ENCODE measurements around the gene NXN. TPM values are rescaled to one million over a fixed set of nuclear protein-coding genes. Genes with fewer than 3 reads are reported as not detected.
"Not testable (repeated sequence)": the region's sequence is repeated elsewhere in the genome, so short reads cannot be mapped to it uniquely, and the experiment has no call there.

The NXN gene
- total RNA-seq, 3 donors from 2014 or later = 5.3 to 98.1 (median 9.7) TPM

- DNase-seq = peak in 1 of 3 donors; percentile 0
- Histone ChIP-seq H3K4me1 (ENCODE audit: low read depth) (no peaks in the 10 kb centered on the region), H3K36me3 (ENCODE audit: low read depth) (no peaks in the 10 kb centered on the region), H3K9me3 (no peaks in the 10 kb centered on the region), H3K4me3 (no peak overlapping the region)
- intact Hi-C loops (cut with DNase I, micrococcal nuclease) = no loop called here
- TF ChIP-seq CTCF (IDR thresholded peaks at IDR 0.05) = no peak
- ATAC-seq = no peak
Measured at GRCh38 chr17:930258-930657, 49.3 kb downstream of the NXN start.

GRCh38 chr17:929586-929985, 50.0 kb downstream of the NXN start:
- Histone ChIP-seq H3K4me1 (ENCODE audit: low read depth) (no peaks in the 10 kb centered on the region), H3K36me3 (ENCODE audit: low read depth) (no peaks in the 10 kb centered on the region), H3K4me3 (no peak overlapping the region), H3K9me3 (no peaks in the 10 kb centered on the region)
- ATAC-seq (no peak), DNase-seq (peak in 1 of 3 donors; percentile 4)
- no peak for TF ChIP-seq CTCF (IDR thresholded peaks at IDR 0.05)
- intact Hi-C loops (cut with DNase I, micrococcal nuclease) = no loop called here

- no peaks in the 10 kb centered on the region for H3K4me1 ChIP-seq (ENCODE audit: low read depth)
- DNase-seq (peak in 1 of 3 donors; percentile 49), ATAC-seq (peak; percentile 20)
- intact Hi-C loops (cut with DNase I, micrococcal nuclease) = no loop called here
- TF ChIP-seq CTCF (IDR thresholded peaks at IDR 0.05) = no peak
- no peaks in the 10 kb centered on the region for H3K9me3 ChIP-seq
- H3K36me3 ChIP-seq (ENCODE audit: low read depth) = no peaks in the 10 kb centered on the region
- H3K4me3 ChIP-seq = no peak overlapping the region
Measured at GRCh38 chr17:927611-928461, 51.7 kb downstream of the NXN start.

GRCh38 chr17:925817-926216, 53.8 kb downstream of the NXN start:
- Histone ChIP-seq H3K36me3 (ENCODE audit: low read depth) (no peaks in the 10 kb centered on the region), H3K9me3 (no peaks in the 10 kb centered on the region), H3K4me1 (ENCODE audit: low read depth) (no peaks in the 10 kb centered on the region), H3K4me3 (no peak overlapping the region)
- intact Hi-C loops (cut with DNase I, micrococcal nuclease) = no loop called here
- DNase-seq (no peak), ATAC-seq (no peak)
- no peak for TF ChIP-seq CTCF (IDR thresholded peaks at IDR 0.05)

- intact Hi-C loops (cut with DNase I, micrococcal nuclease) = no loop called here
- Histone ChIP-seq H3K36me3 (ENCODE audit: low read depth) (no peaks in the 10 kb centered on the region), H3K4me3 (no peak overlapping the region), H3K4me1 (ENCODE audit: low read depth) (no peaks in the 10 kb centered on the region), H3K9me3 (no peaks in the 10 kb centered on the region)
- DNase-seq = no peak
- ATAC-seq = no peak
- TF ChIP-seq CTCF (IDR thresholded peaks at IDR 0.05) = no peak
Measured at GRCh38 chr17:924711-925475, 54.7 kb downstream of the NXN start.

GRCh38 chr17:924306-924705, 55.3 kb downstream of the NXN start:
- H3K4me3 ChIP-seq; H3K36me3 ChIP-seq (ENCODE audit: low read depth); H3K9me3 ChIP-seq; intact Hi-C loops (cut with DNase I, micrococcal nuclease); ATAC-seq; H3K4me1 ChIP-seq (ENCODE audit: low read depth): not testable (repeated sequence)
- DNase-seq = peak in 1 of 3 donors; percentile 7
